NB4 (cell line): ENCODE measurements around the gene CCL1.

Experiments
- DNase-seq: peaks from one replicate; pipeline ENCODE4 v3.0.0; 2010; ENCODE audit warnings: low read depth
- H3K4me3 ChIP-seq: one replicate; pipeline ENCODE4 v1.5.1; 2011; ENCODE audit warnings: mild to moderate bottlenecking, low read depth, low read length, moderate library complexity
- CTCF ChIP-seq: IDR thresholded peaks from one replicate; pipeline ENCODE4 v1.5.1; 2012; ENCODE audit warnings: low read depth, low read length
- MAX ChIP-seq: IDR thresholded peaks from 2 replicates; pipeline ENCODE4 v1.6.1; 2011; ENCODE audit warnings: low read depth, low read length
- MYC ChIP-seq: IDR thresholded peaks from 2 replicates; pipeline ENCODE4 v1.6.1; 2011; ENCODE audit warnings: low read depth, low read length
- POLR2A ChIP-seq: IDR thresholded peaks from 2 replicates; pipeline ENCODE4 v1.6.1; 2011; ENCODE audit warnings: mild to moderate bottlenecking; ENCODE audit not compliant: insufficient read length; ENCODE audit errors: extremely low read depth

CCL1 gene

DNA sequence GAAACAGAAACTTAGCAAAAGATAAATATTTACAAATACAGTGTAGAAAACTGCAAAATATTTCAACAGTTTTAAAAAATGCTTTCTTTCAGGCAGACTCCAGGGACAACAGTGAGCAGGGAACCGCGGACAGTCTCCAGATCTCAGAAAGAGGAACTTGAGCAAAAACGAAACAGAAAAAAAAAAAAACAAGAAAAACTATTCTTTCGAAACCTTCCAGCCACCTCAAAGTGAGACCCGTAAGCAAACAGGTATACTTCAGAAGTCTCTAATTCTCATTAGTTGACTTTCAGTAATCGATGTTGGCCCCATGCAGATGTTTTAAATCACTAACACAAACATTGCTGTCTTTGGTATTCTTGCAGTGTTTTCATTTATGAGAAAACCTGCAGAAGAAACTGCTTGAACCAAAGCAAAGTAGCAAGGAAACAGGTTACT lies 15.7 kb upstream of the CCL1 start:
- H3K4me3 ChIP-seq: peak overlapping the region; percentile 48
- TF ChIP-seq MAX: no peak
- peak; percentile 19 for TF ChIP-seq CTCF
- no peak for TF ChIP-seq MYC
- no peak for TF ChIP-seq POLR2A
- peak; percentile 86 for DNase-seq

DNA sequence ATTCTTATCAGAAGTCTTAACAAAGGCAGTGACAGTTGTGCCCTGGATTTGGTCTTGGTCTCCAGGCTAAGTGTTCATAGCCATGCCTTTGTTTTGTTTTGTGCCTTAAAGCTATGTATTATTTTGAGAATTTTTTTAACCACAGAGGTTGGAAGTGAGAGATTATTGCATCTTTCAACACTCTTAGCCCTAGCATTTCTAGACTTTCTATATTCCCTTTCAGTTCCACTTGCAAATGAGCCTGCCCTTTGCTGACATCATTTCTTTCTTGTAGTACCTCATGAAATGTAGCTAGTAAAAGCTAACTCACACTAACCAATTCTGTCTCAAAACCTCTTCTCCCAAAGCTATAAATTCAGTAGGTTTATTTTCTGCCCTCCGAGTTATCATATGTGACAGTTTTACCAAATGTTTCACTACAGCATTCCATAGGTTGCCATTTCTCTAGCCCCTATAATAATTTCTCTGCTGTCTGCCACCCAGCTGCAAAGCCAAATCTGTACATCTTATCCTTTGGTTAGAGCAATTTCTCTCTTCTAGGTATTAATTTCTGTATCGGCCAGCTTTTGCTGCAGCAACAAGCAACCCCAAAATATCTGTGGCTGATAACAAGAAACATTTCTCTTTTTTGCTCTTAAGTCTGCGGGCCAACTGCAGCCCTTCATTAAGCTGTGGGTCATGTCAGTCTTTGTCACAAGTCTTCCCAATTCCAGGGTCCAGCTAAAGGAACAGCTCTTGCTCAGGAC lies 14.2 kb upstream of the CCL1 start:
- no peak overlapping the region for H3K4me3 ChIP-seq
- no peak for DNase-seq
- TF ChIP-seq CTCF (no peak), MYC (no peak), MAX (no peak), POLR2A (no peak)

DNA sequence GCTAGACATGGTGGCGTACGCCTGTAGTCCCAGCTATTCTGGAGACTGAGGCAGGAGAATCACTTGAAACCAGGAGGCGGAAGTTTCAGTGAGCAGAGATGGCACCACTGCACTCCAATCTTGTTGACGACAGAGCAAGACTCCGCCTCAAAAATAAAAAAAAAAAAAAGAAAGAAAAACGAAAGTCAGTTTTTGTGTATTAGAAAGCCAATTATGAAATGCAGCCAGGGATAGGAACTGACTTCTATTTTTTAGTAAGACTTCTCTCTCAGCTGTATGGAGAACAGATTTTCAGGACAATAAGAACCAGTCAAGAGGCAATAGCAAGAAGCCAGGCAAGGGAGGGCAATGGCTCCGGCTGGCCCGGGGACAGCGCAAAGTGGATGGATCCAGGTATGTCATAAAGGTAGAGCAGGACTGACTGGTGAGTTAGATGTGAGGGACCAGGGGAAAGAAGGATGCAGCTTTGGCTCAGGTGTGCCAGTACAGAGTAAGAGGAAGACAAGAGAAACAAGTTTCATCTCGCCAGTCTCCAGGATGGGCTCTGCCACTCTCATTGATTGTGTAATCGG lies 12.5 kb upstream of the CCL1 start:
- no peak for TF ChIP-seq POLR2A
- TF ChIP-seq MYC: no peak
- DNase-seq: no peak

GRCh38 chr17:34374457-34374856 lies 11.4 kb upstream of the CCL1 start:
- no peak for DNase-seq
- no peak for TF ChIP-seq MAX
- TF ChIP-seq CTCF: no peak
- TF ChIP-seq POLR2A: no peak
- no peak for TF ChIP-seq MYC
- H3K4me3 ChIP-seq: no peak overlapping the region

More for the DNA sequence above, 12.5 kb upstream of the CCL1 start:
- H3K4me3 ChIP-seq: no peak overlapping the region

DNA sequence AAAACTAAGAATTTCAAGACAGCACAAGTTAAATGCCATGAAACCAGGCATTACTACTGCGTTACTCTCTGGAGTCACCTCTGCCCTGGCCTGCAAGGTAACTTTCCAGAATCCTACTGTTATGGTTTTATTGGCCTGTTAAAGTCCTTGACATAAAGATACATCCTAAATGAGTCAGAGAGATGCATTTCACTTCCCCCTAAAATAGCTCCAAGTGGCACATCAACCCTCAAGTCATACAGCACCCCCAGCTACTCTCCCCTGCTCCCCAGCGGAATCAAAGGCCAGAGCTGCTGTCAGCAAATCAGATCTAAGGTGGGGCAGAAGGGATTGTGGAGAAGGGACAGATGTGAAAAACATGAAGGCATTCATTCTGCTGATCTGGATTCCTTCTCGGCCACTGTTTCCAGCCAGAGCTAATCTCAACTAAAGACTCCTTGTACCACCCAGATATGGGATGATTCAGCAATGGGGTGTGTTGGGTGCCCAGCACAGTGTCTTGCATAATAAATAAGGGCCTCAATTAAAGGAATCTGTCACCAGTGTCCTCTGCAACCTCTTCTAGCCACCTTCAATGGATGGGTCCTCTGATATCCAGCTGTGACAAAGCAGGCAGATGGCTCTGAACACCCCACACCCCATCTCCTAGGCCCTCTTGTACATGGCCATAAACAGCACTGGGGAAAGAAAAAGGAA lies 8.5 kb upstream of the CCL1 start:
- DNase-seq: peak; percentile 51
- TF ChIP-seq MYC (no peak), POLR2A (no peak), CTCF (no peak)
- H3K4me3 ChIP-seq: no peak overlapping the region

DNA sequence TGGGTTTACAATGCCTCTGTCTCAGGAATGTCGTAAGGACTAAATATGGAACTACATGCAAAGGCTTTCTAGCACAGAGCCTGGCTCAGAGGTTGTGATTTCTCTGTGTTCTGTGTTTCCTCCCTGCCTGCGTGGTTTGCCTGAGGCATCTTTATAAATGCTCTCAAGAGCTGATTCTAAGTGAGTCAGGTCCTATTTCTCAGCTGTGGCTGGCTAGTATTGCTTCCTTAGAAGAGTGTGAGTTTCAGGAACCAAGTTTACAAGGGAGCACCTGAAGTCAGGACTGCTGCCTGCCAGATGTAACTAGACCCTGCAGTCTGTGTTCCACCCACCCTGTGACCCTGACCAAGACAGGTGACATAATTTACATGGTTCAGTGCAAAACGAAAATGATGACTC lies 8.0 kb upstream of the CCL1 start:
- TF ChIP-seq MAX: no peak
- no peak for TF ChIP-seq CTCF
- TF ChIP-seq POLR2A: no peak
- TF ChIP-seq MYC: no peak
- peak; percentile 62 for DNase-seq
- no peak overlapping the region for H3K4me3 ChIP-seq
